K562 (cell line): Measurements from ENCODE around the gene GPX7.

Source experiments
- CREB3L1 ChIP-seq: fragments of 450-650 bp; IDR thresholded peaks from 2 replicates; pipeline ENCODE4 v1.6.1; 2014; ENCODE audit warnings: low read depth, mild to moderate bottlenecking, moderate library complexity, borderline replicate concordance
- EZH2 ChIP-seq: IDR thresholded peaks from 2 replicates; pipeline ENCODE4 v1.6.1; 2012; ENCODE audit warnings: low read depth, mild to moderate bottlenecking, inconsistent platforms, low read length, borderline replicate concordance
- KLF1 ChIP-seq: fragments of 450-650 bp; IDR thresholded peaks from 2 replicates; pipeline ENCODE4 v1.6.1; 2016; ENCODE audit warnings: missing genetic modification characterization, missing compliant biosample characterization
- MTF1 ChIP-seq: fragments of 250-450 bp; sonication (Bioruptor Pico); IDR thresholded peaks from 2 replicates; pipeline ENCODE4 v1.9.0; 2021; ENCODE audit warnings: moderate library complexity, mild to moderate bottlenecking, inconsistent platforms, borderline replicate concordance
- NFE2L1 ChIP-seq: fragments of 450-650 bp; IDR thresholded peaks from 2 replicates; pipeline ENCODE4 v1.6.1; 2016; ENCODE audit warnings: missing genetic modification characterization, low read depth, mild to moderate bottlenecking, missing compliant biosample characterization, moderate library complexity, borderline replicate concordance
- PCBP1 ChIP-seq: fragments of 200-400 bp; formaldehyde crosslinking; IDR thresholded peaks from 2 replicates; pipeline ENCODE4 v1.6.1; 2018; ENCODE audit warnings: mild to moderate bottlenecking, low read depth, low read length; ENCODE audit not compliant: poor library complexity, severe bottlenecking
- RFX5 ChIP-seq: IDR thresholded peaks from 2 replicates; pipeline ENCODE4 v1.6.1; 2011; ENCODE audit warnings: low read depth, mild to moderate bottlenecking, improper control_type of control experiment, low read length
- SMARCB1 ChIP-seq: IDR thresholded peaks from 2 replicates; pipeline ENCODE4 v1.6.1; 2011; ENCODE audit warnings: improper control_type of control experiment, low read depth; ENCODE audit not compliant: insufficient read length
- ZNF311 ChIP-seq: fragments of 250-450 bp; sonication (Bioruptor Pico); IDR thresholded peaks from 2 replicates; pipeline ENCODE4 v1.4.0; 2020; ENCODE audit warnings: mild to moderate bottlenecking, moderate library complexity
- TF ChIP-seq, protein P1 (sequence below), 2 experiments: IDR thresholded peaks; 2 replicates each; pipeline ENCODE4 v1.6.1; 2011; ENCODE audit warnings: borderline replicate concordance in 1 of 2, control low read depth in 1 of 2, low read depth in 1 of 2, low read length in 1 of 2, mild to moderate bottlenecking in 1 of 2, mixed read lengths in 1 of 2, moderate library complexity in 1 of 2; ENCODE audit not compliant: insufficient read depth in 1 of 2, insufficient read length in 1 of 2, poor library complexity in 1 of 2, severe bottlenecking in 1 of 2; ENCODE audit errors: extremely low read depth in 1 of 2

DNA sequence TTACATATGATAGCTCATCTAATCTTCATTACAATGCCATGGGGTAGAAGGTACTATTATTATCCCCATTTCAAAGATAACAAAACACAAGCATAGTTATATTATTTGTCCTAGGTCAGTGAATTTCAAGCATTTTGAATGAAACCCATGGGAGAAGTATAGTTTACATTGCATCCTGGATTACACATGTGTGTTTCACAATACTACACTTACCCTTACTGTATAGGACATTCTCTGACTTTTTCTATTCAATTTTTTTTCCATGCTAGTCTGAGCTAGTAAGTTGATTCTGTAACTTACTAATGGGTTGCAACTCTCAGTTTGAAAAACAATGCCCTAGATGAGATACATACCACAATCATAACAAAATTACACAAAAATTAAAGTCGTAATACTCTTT lies 8.7 kb upstream of the GPX7 start:
- no peak for TF ChIP-seq KLF1 (tag)
- TF ChIP-seq SMARCB1 = no peak
- TF ChIP-seq, protein P1, sequence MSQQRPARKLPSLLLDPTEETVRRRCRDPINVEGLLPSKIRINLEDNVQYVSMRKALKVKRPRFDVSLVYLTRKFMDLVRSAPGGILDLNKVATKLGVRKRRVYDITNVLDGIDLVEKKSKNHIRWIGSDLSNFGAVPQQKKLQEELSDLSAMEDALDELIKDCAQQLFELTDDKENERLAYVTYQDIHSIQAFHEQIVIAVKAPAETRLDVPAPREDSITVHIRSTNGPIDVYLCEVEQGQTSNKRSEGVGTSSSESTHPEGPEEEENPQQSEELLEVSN (IDR thresholded peaks at IDR 0.05; ENCODE audit: borderline replicate concordance in 1 of 2, extremely low read depth in 1 of 2, insufficient read depth in 1 of 2, insufficient read length in 1 of 2, low read depth in 1 of 2, low read length in 1 of 2, poor library complexity in 1 of 2, severe bottlenecking in 1 of 2) = no peak
- TF ChIP-seq MTF1 (CRISPR knock-in tag) = no peak
- TF ChIP-seq NFE2L1 (tag) = no peak
- no peak for TF ChIP-seq RFX5
- TF ChIP-seq CREB3L1 = no peak
- no peak for TF ChIP-seq EZH2
- TF ChIP-seq ZNF311 (CRISPR knock-in tag) = no peak
- TF ChIP-seq PCBP1 = no peak
